HG02884 (cell line): ENCODE results near the gene PLXDC2.
"Not testable (repeated sequence)": the region's sequence is repeated elsewhere in the genome, so short reads cannot be mapped to it uniquely, and the experiment has no call there.

Experiments
- ATAC-seq: cut with Tn5 transposase; IDR thresholded peaks from one replicate; pipeline ENCODE4 v1.9.1; 2021; ENCODE audit warnings: mild to moderate bottlenecking, moderate library complexity; ENCODE audit not compliant: unreplicated experiment

PLXDC2 gene

DNA sequence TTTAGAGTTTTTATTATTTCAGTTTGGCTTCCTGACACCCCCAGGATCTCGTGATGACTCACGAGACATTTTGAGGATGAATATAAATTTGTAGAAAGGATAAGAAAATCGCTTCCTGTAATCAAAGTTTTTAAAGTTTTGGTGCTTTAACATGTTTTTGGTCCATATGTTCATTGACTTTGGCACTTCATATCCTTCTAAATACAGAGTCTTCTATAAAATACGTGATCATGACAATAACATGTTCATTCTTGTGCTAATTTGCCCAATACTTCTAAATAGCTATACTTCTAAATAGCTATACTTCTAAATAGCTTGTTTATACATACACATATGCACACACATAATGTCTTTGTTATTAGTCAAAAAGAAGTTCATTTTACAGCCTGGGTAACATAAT, 341.9 kb downstream of the PLXDC2 start:
- no peak for ATAC-seq

GRCh38 chr10:20162123-20162522, 345.9 kb downstream of the PLXDC2 start:
- ATAC-seq, result no peak

GRCh38 chr10:20166096-20166675, 350.0 kb downstream of the PLXDC2 start:
- no peak for ATAC-seq

- no peak for ATAC-seq
These were observed 354.4 kb downstream of the PLXDC2 start for GRCh38 chr10:20170661-20171060.

DNA sequence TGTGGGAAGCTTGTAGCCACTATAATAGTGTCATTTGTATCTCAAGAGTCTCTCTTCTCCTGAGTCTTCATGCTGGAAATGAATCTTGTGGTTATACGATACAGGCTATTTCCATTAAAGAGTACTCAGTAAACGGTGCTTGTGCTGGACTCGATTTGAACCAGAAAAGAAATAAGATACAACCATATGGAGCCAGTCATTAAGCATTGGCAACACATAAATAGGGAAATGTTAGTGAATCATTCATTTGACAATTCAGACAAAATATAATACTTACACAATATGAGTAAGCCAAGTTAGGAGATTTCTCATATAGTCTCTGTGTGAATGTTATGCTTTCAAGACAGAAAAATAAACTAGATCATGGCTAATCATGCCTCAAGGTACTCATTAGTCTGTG, 356.8 kb downstream of the PLXDC2 start:
- no peak for ATAC-seq

GRCh38 chr10:20175719-20176118, 359.5 kb downstream of the PLXDC2 start:
- no peak for ATAC-seq

DNA sequence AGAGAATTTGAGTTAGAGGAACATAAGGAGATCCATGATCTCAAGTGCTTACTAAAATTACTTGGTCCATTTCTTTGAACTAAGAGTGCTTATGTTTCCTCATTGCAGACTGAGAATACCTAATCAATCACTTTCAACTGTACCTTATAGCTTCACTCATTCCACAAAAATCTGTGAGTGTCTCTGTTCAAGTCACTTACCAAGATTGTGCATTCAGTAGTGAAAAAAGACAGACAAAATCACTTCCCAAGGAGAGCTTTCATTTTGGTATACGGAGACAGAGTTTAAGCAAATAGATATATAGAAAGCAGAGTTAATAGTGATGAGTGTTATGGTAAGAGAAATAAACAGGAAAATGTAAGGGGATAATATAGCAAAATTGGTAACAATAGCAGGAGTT, 364.5 kb downstream of the PLXDC2 start:
- ATAC-seq, result no peak

- no peak for ATAC-seq
These were observed 365.2 kb downstream of the PLXDC2 start for GRCh38 chr10:20181434-20181833.

GRCh38 chr10:20185116-20185515, 368.9 kb downstream of the PLXDC2 start:
- no peak for ATAC-seq

DNA sequence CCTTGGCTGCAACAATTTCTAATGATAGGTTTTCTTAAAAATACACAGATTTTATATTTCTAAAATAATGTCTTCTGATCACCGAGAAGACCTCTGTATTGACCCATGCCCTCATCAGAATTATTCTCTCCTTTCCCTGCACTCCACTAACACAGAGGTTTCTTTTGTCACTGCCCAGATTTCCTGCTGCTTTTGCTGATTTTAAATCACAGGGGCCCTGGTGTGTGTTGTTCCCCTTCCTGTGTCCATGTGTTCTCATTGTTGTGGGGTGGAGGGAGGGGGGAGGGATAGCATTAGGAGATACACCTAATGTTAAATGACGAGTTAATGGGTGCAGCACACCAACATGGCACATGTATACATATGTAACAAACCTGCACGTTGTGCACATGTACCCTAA, 375.2 kb downstream of the PLXDC2 start:
- ATAC-seq, result not testable (repeated sequence)

- no peak for ATAC-seq
These were observed 378.8 kb downstream of the PLXDC2 start for GRCh38 chr10:20195076-20195475.

DNA sequence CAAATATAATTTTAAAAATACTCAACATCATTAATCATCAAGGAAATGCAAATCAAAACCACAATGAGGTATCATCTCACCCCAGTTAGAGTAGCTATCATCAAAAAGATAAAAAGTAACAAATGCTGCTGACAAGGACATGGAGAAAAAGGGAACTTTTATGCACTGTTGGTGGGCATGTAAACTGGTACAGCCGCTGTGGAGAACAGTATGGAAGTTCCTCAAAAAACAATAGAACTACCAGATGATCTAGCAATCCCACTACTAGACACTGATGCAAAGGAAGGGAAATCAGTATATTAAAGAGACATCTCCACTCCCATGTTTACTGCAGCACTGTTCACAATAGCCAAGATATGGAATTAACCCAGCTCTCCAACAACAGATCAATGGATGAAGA, 384.5 kb downstream of the PLXDC2 start:
- ATAC-seq, result no peak

- ATAC-seq, result no peak
These were observed 386.1 kb downstream of the PLXDC2 start for GRCh38 chr10:20202337-20202736.

- ATAC-seq, result no peak
These were observed 391.4 kb downstream of the PLXDC2 start for GRCh38 chr10:20207653-20208052.

- ATAC-seq, result not testable (repeated sequence)
These were observed 392.9 kb downstream of the PLXDC2 start for GRCh38 chr10:20209098-20209497.

DNA sequence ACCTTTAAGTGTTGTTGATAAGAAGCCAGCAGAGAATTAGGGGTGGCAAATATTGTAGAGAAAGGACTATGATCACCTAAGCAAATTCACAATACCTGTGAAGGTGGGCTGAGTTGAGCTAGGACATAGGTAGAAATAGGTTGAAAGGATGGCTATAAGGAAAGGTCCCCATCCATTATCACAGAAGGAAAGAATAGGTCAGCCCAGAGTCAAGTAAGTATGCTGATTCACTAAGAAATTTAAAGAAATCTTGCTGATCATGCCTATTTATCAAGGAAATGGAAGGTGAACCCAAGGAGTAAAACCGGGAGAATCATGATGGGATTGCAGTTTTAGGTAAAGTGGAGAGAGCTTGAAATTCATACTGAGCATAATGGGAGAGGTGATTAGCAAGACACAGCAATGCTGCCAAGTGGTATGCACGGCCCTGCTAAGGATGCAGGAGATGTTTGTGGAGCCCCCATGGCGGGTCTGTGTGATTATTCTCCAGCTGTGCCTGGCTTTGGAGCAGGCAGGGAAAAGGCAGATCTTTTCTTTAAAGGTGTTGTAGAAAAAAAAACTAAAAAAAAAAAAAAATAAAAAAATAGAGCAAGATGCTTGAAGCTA, 399.4 kb downstream of the PLXDC2 start:
- no peak for ATAC-seq

GRCh38 chr10:20221356-20221755, 405.1 kb downstream of the PLXDC2 start:
- ATAC-seq, result no peak

- no peak for ATAC-seq
These were observed 412.5 kb downstream of the PLXDC2 start for GRCh38 chr10:20228729-20229128.

- no peak for ATAC-seq
These were observed 416.0 kb downstream of the PLXDC2 start for GRCh38 chr10:20232079-20232705.

GRCh38 chr10:20233423-20233822, 417.2 kb downstream of the PLXDC2 start:
- no peak for ATAC-seq

GRCh38 chr10:20234579-20234978, 418.3 kb downstream of the PLXDC2 start:
- ATAC-seq, result no peak

DNA sequence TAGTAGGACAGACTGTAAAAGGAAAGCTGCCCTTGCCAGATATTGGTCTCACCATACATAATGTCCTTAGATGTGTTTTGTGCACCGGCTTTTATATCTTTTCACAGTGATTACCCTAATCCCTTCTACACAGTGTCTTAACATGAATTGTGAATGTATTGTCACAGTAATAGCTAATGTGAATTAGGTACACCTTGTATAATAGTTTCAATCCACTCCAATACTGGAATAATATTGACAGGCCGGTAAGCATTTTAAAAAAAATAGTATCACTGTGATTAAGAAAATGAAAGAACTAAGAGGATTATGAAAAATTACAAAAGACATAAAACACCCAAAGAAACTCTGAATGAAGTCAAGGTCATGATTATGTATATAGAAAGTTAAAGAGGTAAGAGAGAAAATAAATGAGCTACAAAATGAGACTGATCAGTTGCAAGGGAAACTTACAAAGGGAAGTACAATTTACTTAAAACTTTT, 420.9 kb downstream of the PLXDC2 start:
- ATAC-seq, result no peak
